Endodermal cell (in vitro differentiated cells): ENCODE measurements around the gene MTPN. TPM values are rescaled to one million over a fixed set of nuclear protein-coding genes. Genes with fewer than 3 reads are reported as not detected.

Source experiments
- DNase-seq: peaks from one replicate; pipeline ENCODE4 v3.0.0-alpha.2; 2017
- H3K27ac ChIP-seq: 2 replicates; pipeline ENCODE4 v1.5.1; 2013; ENCODE audit warnings: mild to moderate bottlenecking, low read depth, low read length, moderate library complexity
- H3K27me3 ChIP-seq: 2 replicates; pipeline ENCODE4 v1.6.1; 2013; ENCODE audit warnings: mild to moderate bottlenecking, low read length, moderate library complexity; ENCODE audit not compliant: insufficient read depth, control insufficient read depth, poor library complexity, severe bottlenecking
- H3K36me3 ChIP-seq: 2 replicates; pipeline ENCODE4 v1.7.0; 2013; ENCODE audit warnings: mild to moderate bottlenecking, low read length, moderate library complexity; ENCODE audit not compliant: control insufficient read depth, insufficient read depth
- H3K4me1 ChIP-seq: one replicate; pipeline ENCODE4 v1.7.0; 2013; ENCODE audit warnings: low read length; ENCODE audit not compliant: control insufficient read depth, insufficient read depth
- H3K4me3 ChIP-seq: 2 replicates; pipeline ENCODE4 v1.5.1; 2013; ENCODE audit warnings: mild to moderate bottlenecking, low read length, moderate library complexity
- H3K9ac ChIP-seq: 2 replicates; pipeline ENCODE4 v1.6.1; 2013; ENCODE audit warnings: mild to moderate bottlenecking, low read length, moderate library complexity; ENCODE audit not compliant: poor library complexity, severe bottlenecking; ENCODE audit errors: extremely low read depth
- H3K9me3 ChIP-seq: 2 replicates; pipeline ENCODE4 v1.6.1; 2013; ENCODE audit warnings: mild to moderate bottlenecking, low read length, moderate library complexity; ENCODE audit not compliant: control insufficient read depth
- H3K27ac Mint-ChIP-seq: 2 replicates; pipeline ENCODE4 v1.8.0; 2020; ENCODE audit warnings: mixed read lengths
- H3K27me3 Mint-ChIP-seq: 2 replicates; pipeline ENCODE4 v1.8.0; 2021; ENCODE audit warnings: mild to moderate bottlenecking, mixed read lengths; ENCODE audit not compliant: insufficient read depth
- H3K36me3 Mint-ChIP-seq: 2 replicates; pipeline ENCODE4 v1.8.0; 2020; ENCODE audit warnings: low read depth, mixed read lengths
- H3K4me1 Mint-ChIP-seq: 2 replicates; pipeline ENCODE4 v1.8.0; 2020; ENCODE audit warnings: mixed read lengths
- H3K4me3 Mint-ChIP-seq: 2 replicates; pipeline ENCODE4 v1.8.0; 2020; ENCODE audit warnings: mild to moderate bottlenecking, moderate library complexity, mixed read lengths
- H3K9me3 Mint-ChIP-seq: 2 replicates; pipeline ENCODE4 v1.8.0; 2020; ENCODE audit warnings: mild to moderate bottlenecking, mixed read lengths
- CTCF ChIP-seq: fragments of 200-600 bp; sonication (generic); conservative IDR thresholded peaks from 2 replicates; pipeline ENCODE4 v1.5.0; 2021; ENCODE audit warnings: antibody characterized with exemption, mild to moderate bottlenecking
- WGBS, 2 experiments: methylation state at CpG; one replicate each; pipeline versions ENCODE4 v1.1.5 to v1.1.7; 2013; ENCODE audit warnings: missing lambda C conversion rate in 2 of 2, mixed read lengths in 1 of 2; ENCODE audit not compliant: insufficient coverage in 1 of 2, insufficient read length in 1 of 2; 5-methylcytosine and 5-hydroxymethylcytosine counted together
- total RNA-seq, 2 donors: library from RNA; stranded (reverse); fragmentation: NEBNext Ultra II Directional in 1 of 2; extraction: Animal tissue kit (Norgen Biotek cat#: 25700) in 1 of 2; gene quantifications; 2 replicates in 1 of 2; 3 replicates in 1 of 2; pipeline ENCODE4 v1.2.1, GENCODE V29; 2021

MTPN gene
- total RNA-seq, 2 donors from 2014 or later = 80.3 to 102 TPM

DNA sequence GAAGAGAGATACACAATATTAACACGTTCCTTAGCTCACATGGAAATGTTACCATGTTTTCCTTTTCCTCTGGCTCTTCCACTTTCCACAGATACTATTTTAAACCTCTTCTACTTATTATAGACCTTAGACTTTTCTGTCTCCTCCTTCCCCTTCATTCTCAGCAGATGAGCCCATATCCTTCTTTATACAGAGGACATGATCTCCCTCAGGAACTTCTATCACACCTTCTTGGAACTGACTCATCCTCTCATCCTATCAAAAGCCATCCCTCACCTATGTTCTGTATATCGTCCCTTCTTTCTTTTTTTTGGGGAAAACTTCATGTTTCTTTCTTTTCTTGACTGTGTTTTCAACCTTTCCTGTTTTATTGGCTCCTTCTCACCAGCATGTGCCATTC lies 20.8 kb downstream of the MTPN start:
- Histone ChIP-seq H3K9ac (no peak overlapping the region), H3K36me3 (peaks cover 22% of the 10 kb centered on the region), H3K9me3 (no peaks in the 10 kb centered on the region), H3K27ac (no peak overlapping the region), H3K27me3 (no peaks in the 10 kb centered on the region), H3K4me1 (peaks cover 9% of the 10 kb centered on the region), H3K4me3 (no peak overlapping the region)
- Mint-ChIP-seq H3K4me1 (peaks cover 24% of the 10 kb centered on the region), H3K9me3 (no peaks in the 10 kb centered on the region), H3K27ac (no peak overlapping the region), H3K36me3 (peaks cover 17% of the 10 kb centered on the region), H3K27me3 (no peaks in the 10 kb centered on the region), H3K4me3 (no peak overlapping the region)
- WGBS, 2 experiments = 83 to 90% methylated on average over 2 of the region's 2 CpGs
- no peak for TF ChIP-seq CTCF
- DNase-seq = no peak

DNA sequence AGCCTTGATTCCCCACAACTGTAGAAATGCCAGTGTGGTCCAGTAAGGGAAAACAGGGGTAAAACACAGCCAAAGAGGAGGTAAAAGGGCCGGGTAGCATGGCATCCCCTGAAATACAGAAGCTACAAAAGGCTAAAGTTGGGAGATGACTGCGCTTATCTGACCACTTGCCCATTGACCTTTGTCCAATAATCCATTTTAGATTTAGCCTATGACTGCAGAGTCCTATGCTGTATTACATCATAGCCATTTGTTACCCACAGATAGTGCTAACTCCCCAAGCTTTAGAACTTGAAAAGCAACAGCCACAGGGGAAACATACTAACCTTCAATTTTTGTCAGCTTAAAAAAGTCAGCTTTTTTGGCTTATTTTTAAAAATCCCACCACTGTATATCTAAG lies 26.2 kb downstream of the MTPN start:
- no peak overlapping the region for H3K27ac ChIP-seq
- Mint-ChIP-seq H3K4me3 (no peak overlapping the region), H3K4me1 (peaks cover 4% of the 10 kb centered on the region), H3K27ac (no peak overlapping the region), H3K36me3 (peaks cover 35% of the 10 kb centered on the region), H3K9me3 (no peaks in the 10 kb centered on the region), H3K27me3 (no peaks in the 10 kb centered on the region)
- no peaks in the 10 kb centered on the region for H3K9me3 ChIP-seq
- no peaks in the 10 kb centered on the region for H3K27me3 ChIP-seq
- H3K4me3 ChIP-seq = no peak overlapping the region
- H3K9ac ChIP-seq = no peak overlapping the region
- DNase-seq = no peak
- 90 to 100% methylated on average over 2 of the region's 2 CpGs for WGBS, 2 experiments
- H3K4me1 ChIP-seq = no peaks in the 10 kb centered on the region
- no peak for TF ChIP-seq CTCF
- H3K36me3 ChIP-seq = peaks cover 51% of the 10 kb centered on the region

GRCh38 chr7:135950429-135950828 lies 26.7 kb downstream of the MTPN start:
- Histone ChIP-seq H3K36me3 (peaks cover 52% of the 10 kb centered on the region), H3K27me3 (no peaks in the 10 kb centered on the region), H3K4me1 (no peaks in the 10 kb centered on the region), H3K4me3 (no peak overlapping the region), H3K9me3 (no peaks in the 10 kb centered on the region), H3K27ac (no peak overlapping the region), H3K9ac (no peak overlapping the region)
- Mint-ChIP-seq H3K27me3 (no peaks in the 10 kb centered on the region), H3K36me3 (peaks cover 34% of the 10 kb centered on the region), H3K27ac (no peak overlapping the region), H3K4me1 (peaks cover 4% of the 10 kb centered on the region), H3K9me3 (no peaks in the 10 kb centered on the region), H3K4me3 (no peak overlapping the region)
- no peak for TF ChIP-seq CTCF
- DNase-seq = no peak
